Liver (tissue), 9 donors: ENCODE measurements around the gene TWIST2. TPM values are rescaled to one million over a fixed set of nuclear protein-coding genes. Genes with fewer than 3 reads are reported as not detected.

Source experiments
- DNase-seq: peaks from one replicate; pipeline ENCODE4 v3.0.0-alpha.2; 2017; ENCODE audit warnings: low spot score
- H3K27ac ChIP-seq, 2 donors: one replicate each; pipeline ENCODE4 v1.7.0; 2013; ENCODE audit warnings: inconsistent platforms in 2 of 2, low read length in 2 of 2, control low read depth in 1 of 2, low read depth in 1 of 2, mild to moderate bottlenecking in 1 of 2
- H3K27me3 ChIP-seq, 4 donors: one replicate each; pipeline versions ENCODE4 v1.6.1 to v1.7.0; 2013; ENCODE audit warnings: low read length in 3 of 4, inconsistent platforms in 1 of 4, mild to moderate bottlenecking in 1 of 4, moderate library complexity in 1 of 4; ENCODE audit not compliant: control insufficient read depth in 4 of 4, insufficient read depth in 4 of 4
- H3K36me3 ChIP-seq, 4 donors: one replicate each; pipeline versions ENCODE4 v1.6.1 to v1.7.0; 2013; ENCODE audit warnings: low read length in 3 of 4, mild to moderate bottlenecking in 3 of 4, low read depth in 1 of 4, moderate library complexity in 1 of 4; ENCODE audit not compliant: control insufficient read depth in 4 of 4, insufficient read depth in 3 of 4
- H3K4me1 ChIP-seq, 4 donors: one replicate each; pipeline versions ENCODE4 v1.6.1 to v1.7.0; 2013; ENCODE audit warnings: low read length in 3 of 4, mild to moderate bottlenecking in 3 of 4, moderate library complexity in 1 of 4; ENCODE audit not compliant: control insufficient read depth in 4 of 4, insufficient read depth in 4 of 4
- H3K4me3 ChIP-seq, 3 donors: one replicate each; pipeline versions ENCODE4 v1.6.1 to v1.7.0; 2013; ENCODE audit warnings: low read length in 3 of 3, control low read depth in 1 of 3, low read depth in 1 of 3, mild to moderate bottlenecking in 1 of 3
- H3K9ac ChIP-seq, 2 donors: one replicate each; pipeline ENCODE4 v1.7.0; 2013; ENCODE audit warnings: low read length in 2 of 2, mild to moderate bottlenecking in 2 of 2, moderate library complexity in 2 of 2, control low read depth in 1 of 2, low read depth in 1 of 2
- H3K9me3 ChIP-seq, 4 donors: one replicate each; pipeline versions ENCODE4 v1.6.1 to v1.7.0; 2013; ENCODE audit warnings: low read length in 3 of 4; ENCODE audit not compliant: control insufficient read depth in 4 of 4
- EGR1 ChIP-seq, 2 donors: IDR thresholded peaks; 2 replicates each; pipeline ENCODE4 v1.6.1; 2016 to 2018; ENCODE audit warnings: antibody characterized with exemption in 2 of 2, low read depth in 2 of 2
- FOXA1 ChIP-seq: IDR thresholded peaks from 2 replicates; pipeline ENCODE4 v1.6.1; 2016; ENCODE audit warnings: antibody characterized with exemption
- FOXA2 ChIP-seq: IDR thresholded peaks from 2 replicates; pipeline ENCODE4 v1.6.1; 2016; ENCODE audit warnings: antibody characterized with exemption
- GABPA ChIP-seq, 2 donors: IDR thresholded peaks in 1 of 2; conservative IDR thresholded peaks in 1 of 2; 2 replicates each; pipeline ENCODE4 v1.6.1; 2016; ENCODE audit warnings: antibody characterized with exemption in 2 of 2, mild to moderate bottlenecking in 1 of 2, moderate library complexity in 1 of 2
- HNF4G ChIP-seq: IDR thresholded peaks from 2 replicates; pipeline ENCODE4 v1.6.1; 2016; ENCODE audit warnings: antibody characterized with exemption
- JUND ChIP-seq, 2 donors: IDR thresholded peaks; 2 replicates each; pipeline ENCODE4 v1.6.1; 2016; ENCODE audit warnings: antibody characterized with exemption in 2 of 2
- NR2F2 ChIP-seq: IDR thresholded peaks from 2 replicates; pipeline ENCODE4 v1.6.1; 2016; ENCODE audit warnings: antibody characterized with exemption
- RAD21 ChIP-seq, 2 donors: IDR thresholded peaks; 2 replicates each; pipeline ENCODE4 v1.6.1; 2016; ENCODE audit warnings: antibody characterized with exemption in 2 of 2, mild to moderate bottlenecking in 2 of 2
- SP1 ChIP-seq: IDR thresholded peaks from 2 replicates; pipeline ENCODE4 v1.6.1; 2018; ENCODE audit warnings: antibody characterized with exemption, mild to moderate bottlenecking
- TAF1 ChIP-seq: conservative IDR thresholded peaks from 2 replicates; pipeline ENCODE4 v1.6.1; 2016; ENCODE audit warnings: antibody characterized with exemption, mild to moderate bottlenecking
- WGBS: extraction: QIAGEN DNeasy Blood & Tissue Kit; methylation state at CpG from one replicate; pipeline ENCODE4 v1.1.7; 2013; 5-methylcytosine and 5-hydroxymethylcytosine counted together
- polyA plus RNA-seq, 2 donors: library from polyadenylated mRNA; stranded (reverse) in 1 of 2; unstranded in 1 of 2; fragments of 200-250 nt in 1 of 2; fragments of >200 nt in 1 of 2; fragmentation: Nextera tagmentation in 1 of 2; extraction: Ambion mirVana in 1 of 2; gene quantifications; one replicate each; pipeline versions ENCODE4 v1.2.1 to v1.2.3, GENCODE V29; 2013 to 2015
- total RNA-seq, 2 donors: library from RNA; depleted of rRNA; stranded (reverse); fragments of >200 nt; gene quantifications; one replicate each; pipeline ENCODE4 v1.2.3, GENCODE V29; 2014
- TF ChIP-seq, protein P1 (sequence below): IDR thresholded peaks from 2 replicates; pipeline ENCODE4 v1.6.1; 2016; ENCODE audit warnings: antibody characterized with exemption, mild to moderate bottlenecking
- TF ChIP-seq, protein P2 (sequence below): fragments of 150-350 bp; IDR thresholded peaks from 2 replicates; pipeline ENCODE4 v1.5.1; 2017; ENCODE audit warnings: improper control_type of control experiment, low read depth, low read length; ENCODE audit not compliant: missing input control
- TF ChIP-seq, protein P3 (sequence below): IDR thresholded peaks from 2 replicates; pipeline ENCODE4 v1.6.1; 2016; ENCODE audit warnings: antibody characterized with exemption
- TF ChIP-seq, protein P4 (sequence below): IDR thresholded peaks from 2 replicates; pipeline ENCODE4 v1.6.1; 2016; ENCODE audit warnings: antibody characterized with exemption
- donor health status: healthy.
- donor health status: healthy.
- donor health status: healthy.
- donor health status: healthy.
- donor health status: healthy.

TWIST2 gene
- total and polyA plus RNA-seq, 4 donors = 0.17 to 0.20 (median 0.19) TPM; not detected in 1

DNA sequence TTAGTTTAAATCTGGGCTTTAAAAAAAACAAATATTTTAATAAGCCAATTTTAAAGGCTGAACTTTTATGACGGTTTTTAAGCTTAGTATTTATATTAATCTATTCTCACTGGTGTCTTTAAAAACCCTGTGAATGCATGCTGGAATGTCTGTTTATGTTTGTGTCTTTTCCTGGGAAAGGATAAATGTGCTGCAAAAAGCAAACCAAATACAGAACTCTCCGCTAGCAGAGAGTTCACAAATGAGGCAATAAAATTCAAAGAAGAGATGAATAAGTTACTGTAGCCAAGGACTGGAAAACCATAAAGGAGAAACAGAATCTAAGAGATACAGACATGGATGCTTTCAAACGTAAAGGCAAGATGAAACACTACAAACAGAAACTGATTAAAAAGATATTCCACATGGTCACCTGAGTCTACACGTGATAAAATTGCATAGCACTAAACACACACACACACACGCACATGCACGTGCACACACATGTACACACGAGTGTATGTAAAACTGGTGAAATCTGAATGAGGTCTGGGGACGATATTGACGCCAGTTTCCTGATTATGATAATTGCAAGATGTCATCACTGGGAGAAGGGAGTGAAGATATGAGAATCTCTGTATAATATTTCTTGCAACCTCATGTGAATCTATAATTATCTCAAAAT is 4.5 kb downstream of the TWIST2 start:
- peaks cover 8 to 19% (median 14%) of the 10 kb centered on the region in 4 donors for H3K4me1 ChIP-seq
- 57% methylated on average over 9 of the region's 9 CpGs for WGBS
- no peaks in the 10 kb centered on the region for H3K36me3 ChIP-seq
- DNase-seq = no peak
- no peaks in the 10 kb centered on the region for H3K9me3 ChIP-seq
- peaks cover 0 to 17% (median 9%) of the 10 kb centered on the region in 4 donors for H3K27me3 ChIP-seq
- H3K27ac ChIP-seq = no peak overlapping the region
- TF ChIP-seq FOXA1 (no peak), SP1 (no peak), JUND (IDR thresholded peaks at IDR 0.05) (no peak), NR2F2 (no peak), FOXA2 (no peak)
- TF ChIP-seq, protein P1, sequence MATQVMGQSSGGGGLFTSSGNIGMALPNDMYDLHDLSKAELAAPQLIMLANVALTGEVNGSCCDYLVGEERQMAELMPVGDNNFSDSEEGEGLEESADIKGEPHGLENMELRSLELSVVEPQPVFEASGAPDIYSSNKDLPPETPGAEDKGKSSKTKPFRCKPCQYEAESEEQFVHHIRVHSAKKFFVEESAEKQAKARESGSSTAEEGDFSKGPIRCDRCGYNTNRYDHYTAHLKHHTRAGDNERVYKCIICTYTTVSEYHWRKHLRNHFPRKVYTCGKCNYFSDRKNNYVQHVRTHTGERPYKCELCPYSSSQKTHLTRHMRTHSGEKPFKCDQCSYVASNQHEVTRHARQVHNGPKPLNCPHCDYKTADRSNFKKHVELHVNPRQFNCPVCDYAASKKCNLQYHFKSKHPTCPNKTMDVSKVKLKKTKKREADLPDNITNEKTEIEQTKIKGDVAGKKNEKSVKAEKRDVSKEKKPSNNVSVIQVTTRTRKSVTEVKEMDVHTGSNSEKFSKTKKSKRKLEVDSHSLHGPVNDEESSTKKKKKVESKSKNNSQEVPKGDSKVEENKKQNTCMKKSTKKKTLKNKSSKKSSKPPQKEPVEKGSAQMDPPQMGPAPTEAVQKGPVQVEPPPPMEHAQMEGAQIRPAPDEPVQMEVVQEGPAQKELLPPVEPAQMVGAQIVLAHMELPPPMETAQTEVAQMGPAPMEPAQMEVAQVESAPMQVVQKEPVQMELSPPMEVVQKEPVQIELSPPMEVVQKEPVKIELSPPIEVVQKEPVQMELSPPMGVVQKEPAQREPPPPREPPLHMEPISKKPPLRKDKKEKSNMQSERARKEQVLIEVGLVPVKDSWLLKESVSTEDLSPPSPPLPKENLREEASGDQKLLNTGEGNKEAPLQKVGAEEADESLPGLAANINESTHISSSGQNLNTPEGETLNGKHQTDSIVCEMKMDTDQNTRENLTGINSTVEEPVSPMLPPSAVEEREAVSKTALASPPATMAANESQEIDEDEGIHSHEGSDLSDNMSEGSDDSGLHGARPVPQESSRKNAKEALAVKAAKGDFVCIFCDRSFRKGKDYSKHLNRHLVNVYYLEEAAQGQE = no peak
- H3K9ac ChIP-seq = no peak overlapping the region
- H3K4me3 ChIP-seq = no peak overlapping the region

DNA sequence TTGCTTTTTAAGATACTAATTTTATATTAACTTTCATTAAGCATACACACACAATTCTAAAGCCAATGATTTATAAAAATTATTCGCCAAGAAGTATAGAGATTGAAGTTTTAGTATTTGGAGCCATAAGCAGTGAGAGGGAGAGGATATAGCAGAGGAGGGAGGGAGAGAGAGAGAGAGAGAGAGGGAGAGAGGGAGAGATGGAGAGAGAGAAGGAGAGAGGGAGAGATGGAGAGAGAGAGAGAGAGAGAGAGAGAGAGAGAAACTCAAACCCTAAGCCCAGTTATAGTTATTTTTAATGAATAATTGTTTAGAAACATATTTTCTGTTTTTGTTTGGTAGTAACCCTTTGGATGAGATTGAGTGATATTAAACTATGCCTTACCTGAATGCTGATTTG is 5.3 kb downstream of the TWIST2 start:
- Histone ChIP-seq H3K27ac (no peak overlapping the region), H3K36me3 (no peaks in the 10 kb centered on the region), H3K9ac (no peak overlapping the region), H3K4me1 (peaks cover 3 to 10% (median 6%) of the 10 kb centered on the region in 4 donors), H3K4me3 (no peak overlapping the region), H3K27me3 (peaks cover 0 to 11% (median 7%) of the 10 kb centered on the region in 4 donors), H3K9me3 (no peaks in the 10 kb centered on the region)
- 81% methylated on average over 1 of the region's 1 CpG for WGBS
- TF ChIP-seq TAF1 = no peak
- no peak for TF ChIP-seq EGR1 (IDR thresholded peaks at IDR 0.05; ENCODE audit: low read depth in 2 of 2)
- no peak for TF ChIP-seq HNF4G
- TF ChIP-seq, protein P2, sequence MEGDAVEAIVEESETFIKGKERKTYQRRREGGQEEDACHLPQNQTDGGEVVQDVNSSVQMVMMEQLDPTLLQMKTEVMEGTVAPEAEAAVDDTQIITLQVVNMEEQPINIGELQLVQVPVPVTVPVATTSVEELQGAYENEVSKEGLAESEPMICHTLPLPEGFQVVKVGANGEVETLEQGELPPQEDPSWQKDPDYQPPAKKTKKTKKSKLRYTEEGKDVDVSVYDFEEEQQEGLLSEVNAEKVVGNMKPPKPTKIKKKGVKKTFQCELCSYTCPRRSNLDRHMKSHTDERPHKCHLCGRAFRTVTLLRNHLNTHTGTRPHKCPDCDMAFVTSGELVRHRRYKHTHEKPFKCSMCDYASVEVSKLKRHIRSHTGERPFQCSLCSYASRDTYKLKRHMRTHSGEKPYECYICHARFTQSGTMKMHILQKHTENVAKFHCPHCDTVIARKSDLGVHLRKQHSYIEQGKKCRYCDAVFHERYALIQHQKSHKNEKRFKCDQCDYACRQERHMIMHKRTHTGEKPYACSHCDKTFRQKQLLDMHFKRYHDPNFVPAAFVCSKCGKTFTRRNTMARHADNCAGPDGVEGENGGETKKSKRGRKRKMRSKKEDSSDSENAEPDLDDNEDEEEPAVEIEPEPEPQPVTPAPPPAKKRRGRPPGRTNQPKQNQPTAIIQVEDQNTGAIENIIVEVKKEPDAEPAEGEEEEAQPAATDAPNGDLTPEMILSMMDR = no peak
- no peak for TF ChIP-seq FOXA1
- TF ChIP-seq SP1 = no peak
- no peak for TF ChIP-seq RAD21 (IDR thresholded peaks at IDR 0.05)
- no peak for TF ChIP-seq NR2F2
- TF ChIP-seq, protein P3, sequence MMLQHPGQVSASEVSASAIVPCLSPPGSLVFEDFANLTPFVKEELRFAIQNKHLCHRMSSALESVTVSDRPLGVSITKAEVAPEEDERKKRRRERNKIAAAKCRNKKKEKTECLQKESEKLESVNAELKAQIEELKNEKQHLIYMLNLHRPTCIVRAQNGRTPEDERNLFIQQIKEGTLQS = no peak
- TF ChIP-seq, protein P4, sequence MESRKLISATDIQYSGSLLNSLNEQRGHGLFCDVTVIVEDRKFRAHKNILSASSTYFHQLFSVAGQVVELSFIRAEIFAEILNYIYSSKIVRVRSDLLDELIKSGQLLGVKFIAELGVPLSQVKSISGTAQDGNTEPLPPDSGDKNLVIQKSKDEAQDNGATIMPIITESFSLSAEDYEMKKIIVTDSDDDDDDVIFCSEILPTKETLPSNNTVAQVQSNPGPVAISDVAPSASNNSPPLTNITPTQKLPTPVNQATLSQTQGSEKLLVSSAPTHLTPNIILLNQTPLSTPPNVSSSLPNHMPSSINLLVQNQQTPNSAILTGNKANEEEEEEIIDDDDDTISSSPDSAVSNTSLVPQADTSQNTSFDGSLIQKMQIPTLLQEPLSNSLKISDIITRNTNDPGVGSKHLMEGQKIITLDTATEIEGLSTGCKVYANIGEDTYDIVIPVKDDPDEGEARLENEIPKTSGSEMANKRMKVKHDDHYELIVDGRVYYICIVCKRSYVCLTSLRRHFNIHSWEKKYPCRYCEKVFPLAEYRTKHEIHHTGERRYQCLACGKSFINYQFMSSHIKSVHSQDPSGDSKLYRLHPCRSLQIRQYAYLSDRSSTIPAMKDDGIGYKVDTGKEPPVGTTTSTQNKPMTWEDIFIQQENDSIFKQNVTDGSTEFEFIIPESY = no peak
- TF ChIP-seq GABPA (IDR thresholded peaks at IDR 0.05 in 1 of 2, conservative IDR thresholded peaks at IDR 0.05 in 1 of 2) = no peak
- TF ChIP-seq, protein P1 = no peak
- no peak for DNase-seq
